Neural cell (in vitro differentiated cells): ENCODE results near the gene MAD1L1. TPM values are rescaled to one million over a fixed set of nuclear protein-coding genes. Genes with fewer than 3 reads are reported as not detected.

Source experiments
- H2AFZ ChIP-seq: fragments of 200-600, 300-800 bp; sonication (generic), shearing (Covaris generic); 2 replicates; pipeline ENCODE4 v1.6.0; 2014; ENCODE audit warnings: low read depth, mild to moderate bottlenecking, antibody characterized with exemption, low read length, moderate library complexity
- H3F3A ChIP-seq: fragments of 200-600 bp; shearing (Covaris generic); 2 replicates; pipeline ENCODE4 v1.6.1; 2016; ENCODE audit warnings: mild to moderate bottlenecking, moderate library complexity, mixed read lengths, antibody characterized with exemption, low read length; ENCODE audit not compliant: insufficient read depth, poor library complexity, severe bottlenecking
- H3K27ac ChIP-seq: fragments of 200-600, 300-800 bp; sonication (generic), shearing (Covaris generic); 2 replicates; pipeline ENCODE4 v1.5.1; 2014; ENCODE audit warnings: mild to moderate bottlenecking, low read length, moderate library complexity
- H3K27me3 ChIP-seq: fragments of 300-800, 200-600 bp; sonication (generic), shearing (Covaris generic); 2 replicates; pipeline ENCODE4 v1.6.0; 2014; ENCODE audit warnings: mild to moderate bottlenecking, low read depth, low read length, moderate library complexity; ENCODE audit not compliant: insufficient read depth
- H3K36me3 ChIP-seq: fragments of 300-800, 200-600 bp; sonication (generic), shearing (Covaris generic); 2 replicates; pipeline ENCODE4 v1.5.1; 2014; ENCODE audit warnings: mild to moderate bottlenecking, antibody characterized with exemption, low read length, moderate library complexity; ENCODE audit not compliant: insufficient read depth
- H3K4me2 ChIP-seq: fragments of 300-800, 200-600 bp; sonication (generic), shearing (Covaris generic); 2 replicates; pipeline ENCODE4 v1.6.0; 2014; ENCODE audit warnings: mild to moderate bottlenecking, low read length
- H3K4me3 ChIP-seq: fragments of 300-800, 200-600 bp; sonication (generic), shearing (Covaris generic); 2 replicates; pipeline ENCODE4 v1.5.1; 2014; ENCODE audit warnings: mild to moderate bottlenecking, low read length, moderate library complexity
- H3K79me2 ChIP-seq: fragments of 200-600 bp; shearing (Covaris generic); replicated peaks from 2 replicates; pipeline ENCODE4 v1.6.0; 2014; ENCODE audit warnings: mild to moderate bottlenecking, low read length, moderate library complexity; ENCODE audit not compliant: insufficient read depth
- H3K9ac ChIP-seq: fragments of 300-800, 200-600 bp; sonication (generic), shearing (Covaris generic); 2 replicates; pipeline ENCODE4 v1.6.1; 2016; ENCODE audit warnings: mild to moderate bottlenecking, low read length, mixed read lengths
- H3K9me2 ChIP-seq: fragments of 200-600 bp; shearing (Covaris generic); 2 replicates; pipeline ENCODE4 v1.6.1; 2016; ENCODE audit warnings: mild to moderate bottlenecking, low read length, mixed read lengths; ENCODE audit not compliant: insufficient read depth
- H3K9me3 ChIP-seq: fragments of 200-600, 300-800 bp; sonication (generic), shearing (Covaris generic); 2 replicates; pipeline ENCODE4 v1.6.1; 2016; ENCODE audit warnings: mild to moderate bottlenecking, mixed run types, low read length, moderate library complexity, mixed read lengths
- H4K20me1 ChIP-seq: fragments of 200-600 bp; shearing (Covaris generic); 2 replicates; pipeline ENCODE4 v1.6.1; 2016; ENCODE audit warnings: mild to moderate bottlenecking, mixed run types; ENCODE audit not compliant: insufficient read depth
- EP300 ChIP-seq: fragments of 450-650 bp; conservative IDR thresholded peaks from 2 replicates; pipeline ENCODE4 v1.6.1; 2014; ENCODE audit warnings: antibody characterized with exemption, mild to moderate bottlenecking, moderate library complexity; ENCODE audit not compliant: poor library complexity, severe bottlenecking
- EZH2 ChIP-seq: fragments of 200-600, 300-800 bp; shearing (Covaris generic), sonication (generic); IDR thresholded peaks from 2 replicates; pipeline ENCODE4 v1.6.1; 2014; ENCODE audit warnings: antibody characterized with exemption, low read length, borderline replicate concordance, mild to moderate bottlenecking; ENCODE audit not compliant: insufficient read depth, poor library complexity, severe bottlenecking
- MXI1 ChIP-seq: fragments of 450-650 bp; conservative IDR thresholded peaks from 2 replicates; pipeline ENCODE4 v1.6.1; 2014; ENCODE audit warnings: antibody characterized with exemption, mild to moderate bottlenecking; ENCODE audit not compliant: poor library complexity, severe bottlenecking
- POLR2AphosphoS5 ChIP-seq: IDR thresholded peaks from 2 replicates; pipeline ENCODE4 v1.6.1; 2012
- RAD21 ChIP-seq: fragments of 450-650 bp; conservative IDR thresholded peaks from 2 replicates; pipeline ENCODE4 v1.6.1; 2014; ENCODE audit warnings: antibody characterized with exemption, mild to moderate bottlenecking, moderate library complexity
- SMC3 ChIP-seq: fragments of 450-650 bp; conservative IDR thresholded peaks from 2 replicates; pipeline ENCODE4 v1.6.1; 2014; ENCODE audit warnings: antibody characterized with exemption, mild to moderate bottlenecking, moderate library complexity; ENCODE audit not compliant: poor library complexity
- TAF1 ChIP-seq: IDR thresholded peaks from 2 replicates; pipeline ENCODE4 v1.6.1; 2012; ENCODE audit warnings: low read depth
- polyA plus RNA-seq: library from polyadenylated mRNA; depleted of rRNA; stranded (reverse); fragments of >200 nt; gene quantifications from 2 replicates; pipeline ENCODE4 v1.2.3, GENCODE V29; 2014
- TF ChIP-seq, protein P1 (sequence below): IDR thresholded peaks from 2 replicates; pipeline ENCODE4 v1.6.1; 2012; ENCODE audit warnings: borderline replicate concordance
- TF ChIP-seq, protein P2 (sequence below): fragments of 450-650 bp; IDR thresholded peaks from 2 replicates; pipeline ENCODE4 v1.5.1; 2014; ENCODE audit warnings: antibody characterized with exemption, mild to moderate bottlenecking, moderate library complexity; ENCODE audit not compliant: poor library complexity, severe bottlenecking

The MAD1L1 gene
- polyA plus RNA-seq, 1 donor from 2014 or later = 31.4 TPM

DNA sequence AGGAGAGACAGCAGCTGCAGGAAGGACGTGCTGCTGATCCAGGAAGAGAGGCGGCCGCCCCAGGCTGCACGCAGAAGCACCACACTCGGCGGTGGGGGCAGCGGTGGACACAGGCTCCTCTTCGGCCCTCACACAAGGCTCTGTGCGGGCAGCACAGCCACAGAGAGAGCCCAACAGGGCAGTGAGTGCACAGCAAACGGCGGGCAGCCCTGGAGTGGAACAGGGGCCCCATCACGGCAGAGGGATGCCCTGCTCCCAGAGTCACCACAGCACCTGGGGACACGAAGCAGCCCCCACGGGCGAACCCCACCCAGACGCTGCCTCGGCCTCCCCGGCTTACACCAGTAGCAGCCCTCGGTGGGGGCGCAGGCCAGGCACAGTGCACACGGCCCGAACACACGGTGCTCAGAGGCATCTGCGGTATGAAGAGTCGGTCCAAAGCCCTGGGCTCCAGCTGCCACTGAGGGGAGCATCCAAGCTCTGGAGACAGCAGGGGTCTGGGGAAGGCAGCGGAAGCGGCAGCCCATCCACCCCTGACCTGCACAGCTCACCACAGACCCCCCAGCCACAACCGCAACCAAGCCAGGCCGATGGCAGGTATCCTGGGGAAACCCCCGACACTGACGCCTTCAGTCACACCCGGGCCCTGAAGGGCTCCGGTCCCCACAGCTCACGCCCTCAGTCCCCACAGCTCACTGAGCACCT, 26.1 kb upstream of the MAD1L1 start (continued):
- TF ChIP-seq MXI1 (no peak), TAF1 (no peak), POLR2AphosphoS5 (no peak), EP300 (no peak)

DNA sequence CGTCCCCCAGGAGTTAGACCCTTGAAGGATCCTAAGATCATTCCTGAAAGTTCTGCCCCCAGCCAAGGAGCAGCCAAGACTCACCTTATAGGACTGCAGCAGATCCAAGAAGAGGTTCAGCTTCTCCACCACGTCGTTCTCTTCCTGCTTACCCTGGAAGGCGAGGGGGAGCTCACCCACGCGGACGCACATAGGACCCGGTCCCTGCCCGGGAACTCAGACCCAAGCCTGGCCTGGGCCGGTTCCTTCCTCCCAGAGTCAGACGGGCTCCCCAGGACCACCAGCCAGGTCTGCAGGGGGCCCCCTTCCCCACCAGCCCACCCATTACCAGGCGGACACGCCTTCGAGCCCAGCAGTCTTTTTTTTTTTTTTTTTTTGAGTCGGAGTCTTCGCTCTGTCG, 24.9 kb upstream of the MAD1L1 start:
- Histone ChIP-seq H3F3A (no peaks in the 10 kb centered on the region), H3K4me2 (no peak overlapping the region), H3K36me3 (no peaks in the 10 kb centered on the region), H3K9me2 (no peaks in the 10 kb centered on the region), H2AFZ (no peak overlapping the region), H4K20me1 (no peaks in the 10 kb centered on the region), H3K4me3 (no peak overlapping the region), H3K27ac (no peak overlapping the region), H3K27me3 (no peaks in the 10 kb centered on the region), H3K9me3 (no peaks in the 10 kb centered on the region), H3K9ac (no peak overlapping the region), H3K79me2 (no peaks in the 10 kb centered on the region)
- TF ChIP-seq, protein P1, sequence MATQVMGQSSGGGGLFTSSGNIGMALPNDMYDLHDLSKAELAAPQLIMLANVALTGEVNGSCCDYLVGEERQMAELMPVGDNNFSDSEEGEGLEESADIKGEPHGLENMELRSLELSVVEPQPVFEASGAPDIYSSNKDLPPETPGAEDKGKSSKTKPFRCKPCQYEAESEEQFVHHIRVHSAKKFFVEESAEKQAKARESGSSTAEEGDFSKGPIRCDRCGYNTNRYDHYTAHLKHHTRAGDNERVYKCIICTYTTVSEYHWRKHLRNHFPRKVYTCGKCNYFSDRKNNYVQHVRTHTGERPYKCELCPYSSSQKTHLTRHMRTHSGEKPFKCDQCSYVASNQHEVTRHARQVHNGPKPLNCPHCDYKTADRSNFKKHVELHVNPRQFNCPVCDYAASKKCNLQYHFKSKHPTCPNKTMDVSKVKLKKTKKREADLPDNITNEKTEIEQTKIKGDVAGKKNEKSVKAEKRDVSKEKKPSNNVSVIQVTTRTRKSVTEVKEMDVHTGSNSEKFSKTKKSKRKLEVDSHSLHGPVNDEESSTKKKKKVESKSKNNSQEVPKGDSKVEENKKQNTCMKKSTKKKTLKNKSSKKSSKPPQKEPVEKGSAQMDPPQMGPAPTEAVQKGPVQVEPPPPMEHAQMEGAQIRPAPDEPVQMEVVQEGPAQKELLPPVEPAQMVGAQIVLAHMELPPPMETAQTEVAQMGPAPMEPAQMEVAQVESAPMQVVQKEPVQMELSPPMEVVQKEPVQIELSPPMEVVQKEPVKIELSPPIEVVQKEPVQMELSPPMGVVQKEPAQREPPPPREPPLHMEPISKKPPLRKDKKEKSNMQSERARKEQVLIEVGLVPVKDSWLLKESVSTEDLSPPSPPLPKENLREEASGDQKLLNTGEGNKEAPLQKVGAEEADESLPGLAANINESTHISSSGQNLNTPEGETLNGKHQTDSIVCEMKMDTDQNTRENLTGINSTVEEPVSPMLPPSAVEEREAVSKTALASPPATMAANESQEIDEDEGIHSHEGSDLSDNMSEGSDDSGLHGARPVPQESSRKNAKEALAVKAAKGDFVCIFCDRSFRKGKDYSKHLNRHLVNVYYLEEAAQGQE = no peak
- TF ChIP-seq RAD21 (no peak), EP300 (no peak), TAF1 (no peak), POLR2AphosphoS5 (no peak), EZH2 (no peak), SMC3 (no peak)
- TF ChIP-seq, protein P2, sequence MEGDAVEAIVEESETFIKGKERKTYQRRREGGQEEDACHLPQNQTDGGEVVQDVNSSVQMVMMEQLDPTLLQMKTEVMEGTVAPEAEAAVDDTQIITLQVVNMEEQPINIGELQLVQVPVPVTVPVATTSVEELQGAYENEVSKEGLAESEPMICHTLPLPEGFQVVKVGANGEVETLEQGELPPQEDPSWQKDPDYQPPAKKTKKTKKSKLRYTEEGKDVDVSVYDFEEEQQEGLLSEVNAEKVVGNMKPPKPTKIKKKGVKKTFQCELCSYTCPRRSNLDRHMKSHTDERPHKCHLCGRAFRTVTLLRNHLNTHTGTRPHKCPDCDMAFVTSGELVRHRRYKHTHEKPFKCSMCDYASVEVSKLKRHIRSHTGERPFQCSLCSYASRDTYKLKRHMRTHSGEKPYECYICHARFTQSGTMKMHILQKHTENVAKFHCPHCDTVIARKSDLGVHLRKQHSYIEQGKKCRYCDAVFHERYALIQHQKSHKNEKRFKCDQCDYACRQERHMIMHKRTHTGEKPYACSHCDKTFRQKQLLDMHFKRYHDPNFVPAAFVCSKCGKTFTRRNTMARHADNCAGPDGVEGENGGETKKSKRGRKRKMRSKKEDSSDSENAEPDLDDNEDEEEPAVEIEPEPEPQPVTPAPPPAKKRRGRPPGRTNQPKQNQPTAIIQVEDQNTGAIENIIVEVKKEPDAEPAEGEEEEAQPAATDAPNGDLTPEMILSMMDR = no peak

DNA sequence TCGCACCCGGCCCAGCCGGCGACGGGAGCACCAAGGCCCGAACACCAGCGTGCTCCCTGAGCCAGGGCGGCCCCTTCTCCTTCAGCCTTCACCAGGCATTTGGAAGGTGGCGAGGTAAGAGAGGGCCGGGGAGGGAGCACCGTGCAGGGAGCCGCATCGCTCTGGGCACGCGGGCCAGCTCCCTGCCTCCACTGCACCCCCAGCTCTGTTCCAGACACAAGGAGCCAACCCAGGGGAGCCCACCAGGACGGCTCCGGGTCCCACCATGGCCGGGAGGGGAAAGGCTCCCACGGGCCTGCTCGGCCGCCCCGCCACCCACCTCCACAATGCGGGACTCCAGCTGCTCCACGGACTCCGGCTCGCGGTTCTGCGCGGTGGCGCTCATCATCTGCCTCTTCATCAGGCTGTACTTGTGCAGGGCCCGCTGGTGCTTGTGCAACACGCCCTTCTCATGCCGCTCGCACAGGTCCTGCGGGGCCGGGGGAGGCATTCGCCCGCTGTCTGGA, 24.4 kb upstream of the MAD1L1 start:
- H3K27me3 ChIP-seq = no peaks in the 10 kb centered on the region
- no peaks in the 10 kb centered on the region for H3F3A ChIP-seq
- no peak overlapping the region for H3K4me2 ChIP-seq
- TF ChIP-seq, protein P1 = no peak
- no peak for TF ChIP-seq RAD21
- TF ChIP-seq POLR2AphosphoS5 = no peak
- no peak overlapping the region for H3K9ac ChIP-seq
- H2AFZ ChIP-seq = no peak overlapping the region
- no peaks in the 10 kb centered on the region for H3K36me3 ChIP-seq
- H3K79me2 ChIP-seq = no peaks in the 10 kb centered on the region
- no peak overlapping the region for H3K4me3 ChIP-seq
- H3K9me2 ChIP-seq = no peaks in the 10 kb centered on the region
- H3K9me3 ChIP-seq = no peaks in the 10 kb centered on the region
- no peak overlapping the region for H3K27ac ChIP-seq
- H4K20me1 ChIP-seq = no peaks in the 10 kb centered on the region
